HepG2 (cell line): Measurements from ENCODE around the gene FGFBP1. TPM values are rescaled to one million over a fixed set of nuclear protein-coding genes. Genes with fewer than 3 reads are reported as not detected.

Experiments
- ATAC-seq: fragments of 200-7000 bp; cut with Tn5 transposase; 3 replicates; pipeline ENCODE4 v1.9.1; 2020; ENCODE audit warnings: mild to moderate bottlenecking, moderate library complexity
- BruUV-seq: library from RNA; stranded (reverse); fragments of 400-500 nt; replicated peaks from 2 replicates; lab custom pipeline; 2021; lab: Mats Ljungman, UMichigan
- CTCF ChIA-PET: fragments of 300-600 bp; formaldehyde crosslinking; extraction: SDS; loops from one replicate; lab custom pipeline; 2021; ENCODE audit warnings: low total read pairs, inconsistent platforms, low intra/inter-chr PET ratio; lab: Yijun Ruan, JAX
- POLR2A ChIA-PET: fragments of 350-600 bp; sonication (Branson Sonifier 250); formaldehyde crosslinking; loops from one replicate; lab custom pipeline; 2020; ENCODE audit warnings: antibody characterized with exemption, inconsistent platforms; lab: Yijun Ruan, JAX
- DNase-seq: peaks from one replicate; pipeline ENCODE4 v3.0.0-alpha.2; 2015; ENCODE audit warnings: low spot score
- FAIRE-seq: peaks from 3 replicates; lab custom pipeline; 2011; peaks lifted over from hg19 to GRCh38; lab: Jason Lieb, UNC
- H2AFZ ChIP-seq: one replicate; pipeline ENCODE4 v1.6.1; 2011; ENCODE audit warnings: low read length, inconsistent platforms
- H3K27ac ChIP-seq: fragments of 300-600 bp; 3 replicates; pipeline ENCODE4 v1.8.0; 2011; ENCODE audit warnings: mixed run types, mild to moderate bottlenecking, mixed read lengths, low read length, inconsistent platforms; ENCODE audit not compliant: insufficient read depth; ENCODE audit errors: extremely low read length
- H3K27me3 ChIP-seq, 2 experiments: fragments of 200-600 bp in 1 of 2; 2 replicates in 1 of 2; 3 replicates in 1 of 2; pipeline versions ENCODE4 v1.6.0 to v1.8.0; 2011; ENCODE audit warnings: low read length in 2 of 2, mild to moderate bottlenecking in 2 of 2, moderate library complexity in 2 of 2, inconsistent platforms in 1 of 2; ENCODE audit not compliant: insufficient read depth in 2 of 2, control insufficient read depth in 1 of 2
- H3K36me3 ChIP-seq, 2 experiments: fragments of 200-600 bp in 1 of 2; replicated peaks in 1 of 2; 2 replicates in 1 of 2; 3 replicates in 1 of 2; pipeline versions ENCODE4 v1.5.1 to v1.8.0; 2011; ENCODE audit warnings: low read length in 2 of 2, inconsistent platforms in 1 of 2; ENCODE audit not compliant: insufficient read depth in 2 of 2, control insufficient read depth in 1 of 2
- H3K4me1 ChIP-seq: 2 replicates; pipeline ENCODE4 v1.5.1; 2012; ENCODE audit warnings: low read length, inconsistent platforms; ENCODE audit not compliant: insufficient read depth
- H3K4me2 ChIP-seq: 2 replicates; pipeline ENCODE4 v1.6.0; 2011; ENCODE audit warnings: low read depth, low read length, inconsistent platforms
- H3K4me3 ChIP-seq, 3 experiments: fragments of 200-600 bp in 1 of 3; sonication (generic), shearing (Covaris generic) in 1 of 3; replicated peaks in 1 of 3; 2 replicates each; pipeline ENCODE4 v1.5.1; 2011 to 2016; ENCODE audit warnings: low read length in 3 of 3, inconsistent platforms in 2 of 3, low read depth in 2 of 3, mild to moderate bottlenecking in 2 of 3, control low read depth in 1 of 3, mixed read lengths in 1 of 3; ENCODE audit not compliant: insufficient read depth in 1 of 3
- H3K79me2 ChIP-seq: one replicate; pipeline ENCODE4 v1.6.1; 2011; ENCODE audit warnings: low read length, inconsistent platforms; ENCODE audit not compliant: insufficient read depth
- H3K9ac ChIP-seq: 2 replicates; pipeline ENCODE4 v1.6.0; 2011; ENCODE audit warnings: mild to moderate bottlenecking, low read depth, low read length, inconsistent platforms; ENCODE audit not compliant: insufficient read depth
- H3K9me3 ChIP-seq: 2 replicates; pipeline ENCODE4 v1.5.1; 2012; ENCODE audit warnings: mild to moderate bottlenecking, low read length
- H4K20me1 ChIP-seq: 2 replicates; pipeline ENCODE4 v1.6.0; 2011; ENCODE audit warnings: inconsistent platforms, mild to moderate bottlenecking, low read length, moderate library complexity; ENCODE audit not compliant: insufficient read depth
- ATF1 ChIP-seq: IDR thresholded peaks from 2 replicates; pipeline ENCODE4 v1.6.1; 2016; ENCODE audit warnings: mild to moderate bottlenecking, control low read depth
- DNMT1 ChIP-seq: sonication (generic); formaldehyde crosslinking; IDR thresholded peaks from 2 replicates; pipeline ENCODE4 v1.5.1; 2020; ENCODE audit warnings: mild to moderate bottlenecking, missing genetic modification reagents
- HNRNPK ChIP-seq: fragments of 200-400 bp; formaldehyde crosslinking; IDR thresholded peaks from 2 replicates; pipeline ENCODE4 v1.6.1; 2018; ENCODE audit warnings: low read length, low read depth, moderate library complexity, mild to moderate bottlenecking; ENCODE audit not compliant: poor library complexity, severe bottlenecking
- MIER3 ChIP-seq: IDR thresholded peaks from 2 replicates; pipeline ENCODE4 v1.6.1; 2016; ENCODE audit warnings: missing compliant biosample characterization, borderline replicate concordance
- POGZ ChIP-seq: sonication (generic); formaldehyde crosslinking; IDR thresholded peaks from 2 replicates; pipeline ENCODE4 v1.4.0; 2020; ENCODE audit warnings: mild to moderate bottlenecking, missing genetic modification reagents
- RBFOX2 ChIP-seq: fragments of 200-400 bp; formaldehyde crosslinking; IDR thresholded peaks from 2 replicates; pipeline ENCODE4 v1.6.1; 2017; ENCODE audit warnings: low read depth, mild to moderate bottlenecking, low read length
- RXRB ChIP-seq: IDR thresholded peaks from 2 replicates; pipeline ENCODE4 v1.6.1; 2016; ENCODE audit warnings: borderline replicate concordance, missing genetic modification reagents, missing compliant biosample characterization
- TEAD3 ChIP-seq: optimal IDR thresholded peaks from 2 replicates; pipeline ENCODE3; 2016; ENCODE audit warnings: borderline replicate concordance
- ZFP36 ChIP-seq: fragments of 150-350 bp; IDR thresholded peaks from 2 replicates; pipeline ENCODE4 v1.6.1; 2018; ENCODE audit warnings: borderline replicate concordance, low read length, low read depth; ENCODE audit not compliant: partially characterized antibody
- ZNF296 ChIP-seq: sonication (generic); formaldehyde crosslinking; conservative IDR thresholded peaks from 2 replicates; pipeline ENCODE4 v1.5.0; 2020; ENCODE audit warnings: mild to moderate bottlenecking, missing genetic modification reagents
- ZNF619 ChIP-seq: sonication (generic); formaldehyde crosslinking; IDR thresholded peaks from 2 replicates; pipeline ENCODE4 v1.4.0; 2020; ENCODE audit warnings: mild to moderate bottlenecking, missing genetic modification reagents
- ZNF883 ChIP-seq: sonication (generic); formaldehyde crosslinking; IDR thresholded peaks from 2 replicates; pipeline ENCODE4 v1.5.1; 2020; ENCODE audit warnings: mild to moderate bottlenecking, missing genetic modification reagents; ENCODE audit errors: not compliant biosample characterization
- in situ Hi-C: cut with HindIII; loops from 2 replicates; pipeline ENCODE4 v1.10.0; 2017; ENCODE audit warnings: low pct_unique_long_range_greater_than_20kb; ENCODE audit not compliant: extremely low pct_ligation_motif_present
- intact Hi-C: fragments of 100-400 bp; cut with micrococcal nuclease; formaldehyde crosslinking; loops from one replicate; pipeline ENCODE4 v1.10.0; 2022; ENCODE audit not compliant: unreplicated experiment
- polyA plus RNA-seq, 8 experiments: library from polyadenylated mRNA; depleted of rRNA in 3 of 8; stranded (reverse) in 7 of 8; unstranded in 1 of 8; fragments of >200 nt; fragmentation: Illumina TruSeq in 4 of 8; extraction: Trizol in 4 of 8; gene quantifications; 2 replicates each; pipeline versions ENCODE4 v1.2.1 to v1.2.3, GENCODE V29; 2011 to 2016; ENCODE audit warnings: low read depth in 4 of 8, missing spikeins in 1 of 8, mixed read lengths in 1 of 8; ENCODE audit not compliant: insufficient read depth in 1 of 8
- total RNA-seq, 5 experiments: library from RNA; depleted of rRNA; stranded (reverse); fragments of >200 nt; fragmentation: Illumina TruSeq; extraction: Trizol; gene quantifications; 2 replicates each; pipeline ENCODE4 v1.2.3, GENCODE V29; 2016; ENCODE audit warnings: low read depth in 1 of 5
- TF ChIP-seq, protein P1 (sequence below): sonication (generic); formaldehyde crosslinking; IDR thresholded peaks from 2 replicates; pipeline ENCODE4 v1.5.1; 2020; ENCODE audit warnings: mild to moderate bottlenecking, missing genetic modification reagents
- TF ChIP-seq, protein P2 (sequence below): sonication (generic); formaldehyde crosslinking; IDR thresholded peaks from 2 replicates; pipeline ENCODE4 v1.5.0; 2020; ENCODE audit warnings: missing genetic modification reagents
- TF ChIP-seq, protein P3 (sequence below): sonication (generic); formaldehyde crosslinking; IDR thresholded peaks from 2 replicates; pipeline ENCODE4 v1.4.0; 2020; ENCODE audit warnings: missing genetic modification reagents, mild to moderate bottlenecking, borderline replicate concordance

FGFBP1 gene
- total and polyA plus RNA-seq, 2 of the 13 experiments (the other 11 are each of a cell fraction or from before 2014, with no cell fraction given): not detected

DNA sequence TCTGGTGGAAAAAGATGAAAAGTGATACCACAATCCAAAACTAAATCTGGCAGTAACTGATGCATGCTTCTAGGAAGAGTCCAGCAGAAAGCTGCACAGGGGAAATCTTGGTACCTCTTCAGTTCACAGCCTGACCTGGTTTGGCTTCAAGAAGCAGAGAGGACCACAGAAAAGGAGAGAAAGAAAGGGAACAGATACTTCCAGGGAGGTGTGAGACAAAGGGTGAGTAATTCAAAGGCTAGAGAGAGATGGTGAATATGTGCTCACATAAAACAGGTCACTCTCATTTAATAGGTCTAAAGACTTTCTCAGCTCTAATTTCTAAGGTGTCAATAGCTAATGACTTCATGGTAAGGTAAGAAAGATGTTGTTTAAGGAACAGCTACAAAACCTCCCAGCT is 13.2 kb upstream of the FGFBP1 start:
- intact Hi-C loops: no loop called here
- no peak for FAIRE-seq

More for the DNA sequence above, 13.2 kb upstream of the FGFBP1 start:
- TF ChIP-seq POGZ (no peak), TEAD3 (CRISPR knock-in tag) (no peak), ZNF883 (CRISPR knock-in tag) (no peak), RBFOX2 (no peak), MIER3 (no peak), ATF1 (no peak), ZFP36 (no peak), DNMT1 (CRISPR knock-in tag) (no peak), HNRNPK (no peak), RXRB (CRISPR knock-in tag) (no peak), ZNF619 (no peak), ZNF296 (CRISPR knock-in tag) (no peak)
- TF ChIP-seq, protein P1, sequence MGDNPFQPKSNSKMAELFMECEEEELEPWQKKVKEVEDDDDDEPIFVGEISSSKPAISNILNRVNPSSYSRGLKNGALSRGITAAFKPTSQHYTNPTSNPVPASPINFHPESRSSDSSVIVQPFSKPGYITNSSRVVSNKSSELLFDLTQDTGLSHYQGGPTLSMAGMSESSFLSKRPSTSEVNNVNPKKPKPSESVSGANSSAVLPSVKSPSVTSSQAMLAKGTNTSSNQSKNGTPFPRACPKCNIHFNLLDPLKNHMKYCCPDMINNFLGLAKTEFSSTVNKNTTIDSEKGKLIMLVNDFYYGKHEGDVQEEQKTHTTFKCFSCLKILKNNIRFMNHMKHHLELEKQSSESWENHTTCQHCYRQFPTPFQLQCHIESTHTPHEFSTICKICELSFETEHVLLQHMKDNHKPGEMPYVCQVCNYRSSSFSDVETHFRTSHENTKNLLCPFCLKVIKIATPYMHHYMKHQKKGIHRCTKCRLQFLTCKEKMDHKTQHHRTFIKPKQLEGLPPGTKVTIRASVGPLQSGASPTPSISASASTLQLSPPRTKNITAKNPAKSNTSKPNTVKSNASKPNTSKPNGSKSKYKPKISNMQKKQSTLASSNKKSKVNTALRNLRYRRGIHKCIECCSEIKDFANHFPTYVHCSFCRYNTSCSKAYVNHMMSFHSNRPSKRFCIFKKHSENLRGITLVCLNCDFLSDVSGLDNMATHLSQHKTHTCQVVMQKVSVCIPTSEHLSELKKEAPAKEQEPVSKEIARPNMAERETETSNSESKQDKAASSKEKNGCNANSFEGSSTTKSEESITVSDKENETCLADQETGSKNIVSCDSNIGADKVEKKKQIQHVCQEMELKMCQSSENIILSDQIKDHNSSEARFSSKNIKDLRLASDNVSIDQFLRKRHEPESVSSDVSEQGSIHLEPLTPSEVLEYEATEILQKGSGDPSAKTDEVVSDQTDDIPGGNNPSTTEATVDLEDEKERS (CRISPR knock-in tag): no peak
- TF ChIP-seq, protein P2, sequence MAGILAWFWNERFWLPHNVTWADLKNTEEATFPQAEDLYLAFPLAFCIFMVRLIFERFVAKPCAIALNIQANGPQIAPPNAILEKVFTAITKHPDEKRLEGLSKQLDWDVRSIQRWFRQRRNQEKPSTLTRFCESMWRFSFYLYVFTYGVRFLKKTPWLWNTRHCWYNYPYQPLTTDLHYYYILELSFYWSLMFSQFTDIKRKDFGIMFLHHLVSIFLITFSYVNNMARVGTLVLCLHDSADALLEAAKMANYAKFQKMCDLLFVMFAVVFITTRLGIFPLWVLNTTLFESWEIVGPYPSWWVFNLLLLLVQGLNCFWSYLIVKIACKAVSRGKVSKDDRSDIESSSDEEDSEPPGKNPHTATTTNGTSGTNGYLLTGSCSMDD (CRISPR knock-in tag): no peak
- TF ChIP-seq, protein P3, sequence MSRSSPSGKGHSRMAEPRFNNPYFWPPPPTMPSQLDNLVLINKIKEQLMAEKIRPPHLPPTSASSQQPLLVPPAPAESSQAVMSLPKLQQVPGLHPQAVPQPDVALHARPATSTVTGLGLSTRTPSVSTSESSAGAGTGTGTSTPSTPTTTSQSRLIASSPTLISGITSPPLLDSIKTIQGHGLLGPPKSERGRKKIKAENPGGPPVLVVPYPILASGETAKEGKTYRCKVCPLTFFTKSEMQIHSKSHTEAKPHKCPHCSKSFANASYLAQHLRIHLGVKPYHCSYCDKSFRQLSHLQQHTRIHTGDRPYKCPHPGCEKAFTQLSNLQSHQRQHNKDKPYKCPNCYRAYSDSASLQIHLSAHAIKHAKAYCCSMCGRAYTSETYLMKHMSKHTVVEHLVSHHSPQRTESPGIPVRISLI (CRISPR knock-in tag): no peak
- Histone ChIP-seq H3K79me2 (no peaks in the 10 kb centered on the region), H3K27ac (no peak overlapping the region), H3K4me3 (no peak overlapping the region), H3K27me3 (no peaks in the 10 kb centered on the region; a peak in 1 of 5 replicates), H3K4me2 (no peak overlapping the region), H3K36me3 (no peaks in the 10 kb centered on the region), H2AFZ (no peak overlapping the region), H3K9me3 (no peaks in the 10 kb centered on the region), H4K20me1 (no peaks in the 10 kb centered on the region), H3K4me1 (0 out of 2 replicates have a peak, but pooled peaks cover 7% of the 10 kb centered on the region), H3K9ac (no peak overlapping the region)
- ATAC-seq (no peak), DNase-seq (no peak)
- no TSS peak for BruUV-seq
- in situ Hi-C loops: no loop called here
- ChIA-PET CTCF (no interaction called here), POLR2A (no interaction called here)
